OCI-LY7 (cell line): ENCODE results near the gene KHSRP.

ENCODE experiments used
- EZH2phosphoT487 ChIP-seq: fragments of 200-600 bp; sonication (generic); IDR thresholded peaks from 2 replicates; pipeline ENCODE4 v1.6.1; 2018; ENCODE audit warnings: low read depth, borderline replicate concordance, mild to moderate bottlenecking, mixed run types, antibody characterized with exemption, low read length, moderate library complexity, mixed read lengths
- TF ChIP-seq, protein P1 (sequence below): fragments of 200-600 bp; sonication (generic); conservative IDR thresholded peaks from 2 replicates; pipeline ENCODE4 v1.5.1; 2014; ENCODE audit warnings: mild to moderate bottlenecking, antibody characterized with exemption, low read length, moderate library complexity, mixed read lengths

DNA sequence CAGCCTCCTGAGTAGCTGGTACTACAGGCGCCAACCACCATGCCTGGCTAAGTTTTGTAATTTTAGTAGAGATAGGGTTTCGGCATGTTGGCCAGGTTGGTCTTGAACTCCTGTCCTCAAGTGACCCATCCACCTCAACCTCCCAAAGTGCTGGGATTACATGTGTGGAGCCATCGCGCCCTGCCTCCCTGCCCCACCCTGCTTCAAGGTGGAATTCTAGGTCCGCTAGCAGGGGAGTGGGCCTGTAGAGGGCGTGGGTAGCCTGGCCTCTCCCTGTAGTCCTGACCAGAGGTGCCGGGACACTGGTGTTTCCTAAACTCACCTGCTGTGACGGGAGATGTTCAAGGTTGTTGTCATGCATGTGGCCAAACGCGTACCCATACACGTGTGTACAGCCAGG, 8.6 kb upstream of the KHSRP start:
- TF ChIP-seq, protein P1, sequence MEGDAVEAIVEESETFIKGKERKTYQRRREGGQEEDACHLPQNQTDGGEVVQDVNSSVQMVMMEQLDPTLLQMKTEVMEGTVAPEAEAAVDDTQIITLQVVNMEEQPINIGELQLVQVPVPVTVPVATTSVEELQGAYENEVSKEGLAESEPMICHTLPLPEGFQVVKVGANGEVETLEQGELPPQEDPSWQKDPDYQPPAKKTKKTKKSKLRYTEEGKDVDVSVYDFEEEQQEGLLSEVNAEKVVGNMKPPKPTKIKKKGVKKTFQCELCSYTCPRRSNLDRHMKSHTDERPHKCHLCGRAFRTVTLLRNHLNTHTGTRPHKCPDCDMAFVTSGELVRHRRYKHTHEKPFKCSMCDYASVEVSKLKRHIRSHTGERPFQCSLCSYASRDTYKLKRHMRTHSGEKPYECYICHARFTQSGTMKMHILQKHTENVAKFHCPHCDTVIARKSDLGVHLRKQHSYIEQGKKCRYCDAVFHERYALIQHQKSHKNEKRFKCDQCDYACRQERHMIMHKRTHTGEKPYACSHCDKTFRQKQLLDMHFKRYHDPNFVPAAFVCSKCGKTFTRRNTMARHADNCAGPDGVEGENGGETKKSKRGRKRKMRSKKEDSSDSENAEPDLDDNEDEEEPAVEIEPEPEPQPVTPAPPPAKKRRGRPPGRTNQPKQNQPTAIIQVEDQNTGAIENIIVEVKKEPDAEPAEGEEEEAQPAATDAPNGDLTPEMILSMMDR = no peak
- no peak for TF ChIP-seq EZH2phosphoT487
